ENCODE measurements around the gene HS2ST1. TPM values are rescaled to one million over a fixed set of nuclear protein-coding genes. Genes with fewer than 3 reads are reported as not detected.
"Not testable (repeated sequence)": the region's sequence is repeated elsewhere in the genome, so short reads cannot be mapped to it uniquely, and the experiment has no call there.

Gene HS2ST1
- total RNA-seq, 3 donors from 2014 or later (not counting 1 experiment from before 2014, with no cell fraction given): 12.5 to 18.4 (median 14.3) TPM

DNA sequence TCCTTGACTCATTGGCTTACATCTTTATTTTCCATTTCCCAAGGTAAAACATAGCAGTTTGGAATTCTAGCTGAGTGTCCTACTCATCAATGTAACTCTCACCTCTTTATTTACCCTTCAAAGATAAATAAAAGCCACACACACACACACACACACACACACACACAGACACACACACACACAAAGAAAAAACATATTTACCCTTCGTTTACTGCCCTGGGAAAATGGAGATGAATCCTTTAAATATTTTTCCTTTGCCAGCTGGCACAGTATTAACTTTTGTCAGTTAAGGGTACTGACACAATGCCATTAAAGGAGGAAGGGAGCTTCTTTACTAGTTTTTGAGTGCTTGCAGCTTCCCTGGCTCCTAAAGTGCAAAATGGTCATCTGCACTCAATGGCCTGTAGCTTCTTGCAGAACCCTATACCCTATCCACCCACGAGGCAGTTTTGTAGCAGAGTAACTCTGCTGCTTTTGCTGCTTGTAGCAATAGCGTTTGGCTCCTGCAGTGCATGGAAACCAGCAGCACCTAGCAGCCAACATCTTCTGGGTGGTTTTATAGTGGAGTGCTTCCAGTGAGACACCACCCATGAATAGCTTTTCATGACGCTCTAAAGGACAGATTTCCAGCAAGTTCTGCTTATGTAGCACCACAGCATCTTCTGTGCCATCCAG, 103.7 kb downstream of the HS2ST1 start:
- Histone ChIP-seq H3K36me3 (ENCODE audit: control insufficient read depth, insufficient read depth, low read length) (no peaks in the 10 kb centered on the region), H3K9me3 (ENCODE audit: control insufficient read depth, insufficient read depth, low read length) (peaks cover 3% of the 10 kb centered on the region), H3K27me3 (ENCODE audit: control insufficient read depth, insufficient read depth, low read length) (no peaks in the 10 kb centered on the region), H3K27ac (ENCODE audit: low read length) (no peak overlapping the region), H3K4me3 (ENCODE audit: low read length) (no peak overlapping the region), H3K4me1 (ENCODE audit: control insufficient read depth, insufficient read depth, low read length) (no peaks in the 10 kb centered on the region)
- Mint-ChIP-seq H3K36me3 (peaks cover 8% of the 10 kb centered on the region), H3K27me3 (ENCODE audit: low read depth in 2 of 2) (no peaks in the 10 kb centered on the region), H3K4me1 (peaks cover 0 to 15% of the 10 kb centered on the region in 2 donors), H3K9me3 (no peaks in the 10 kb centered on the region), H3K4me3 (no peak overlapping the region), H3K27ac (no peak overlapping the region)
- 92% methylated on average over 3 of the region's 4 CpGs for WGBS (ENCODE audit: insufficient coverage)
- TF ChIP-seq, protein P1, sequence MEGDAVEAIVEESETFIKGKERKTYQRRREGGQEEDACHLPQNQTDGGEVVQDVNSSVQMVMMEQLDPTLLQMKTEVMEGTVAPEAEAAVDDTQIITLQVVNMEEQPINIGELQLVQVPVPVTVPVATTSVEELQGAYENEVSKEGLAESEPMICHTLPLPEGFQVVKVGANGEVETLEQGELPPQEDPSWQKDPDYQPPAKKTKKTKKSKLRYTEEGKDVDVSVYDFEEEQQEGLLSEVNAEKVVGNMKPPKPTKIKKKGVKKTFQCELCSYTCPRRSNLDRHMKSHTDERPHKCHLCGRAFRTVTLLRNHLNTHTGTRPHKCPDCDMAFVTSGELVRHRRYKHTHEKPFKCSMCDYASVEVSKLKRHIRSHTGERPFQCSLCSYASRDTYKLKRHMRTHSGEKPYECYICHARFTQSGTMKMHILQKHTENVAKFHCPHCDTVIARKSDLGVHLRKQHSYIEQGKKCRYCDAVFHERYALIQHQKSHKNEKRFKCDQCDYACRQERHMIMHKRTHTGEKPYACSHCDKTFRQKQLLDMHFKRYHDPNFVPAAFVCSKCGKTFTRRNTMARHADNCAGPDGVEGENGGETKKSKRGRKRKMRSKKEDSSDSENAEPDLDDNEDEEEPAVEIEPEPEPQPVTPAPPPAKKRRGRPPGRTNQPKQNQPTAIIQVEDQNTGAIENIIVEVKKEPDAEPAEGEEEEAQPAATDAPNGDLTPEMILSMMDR (IDR thresholded peaks at IDR 0.05): no peak
- intact Hi-C loops (cut with micrococcal nuclease): no loop called here
- no peak for DNase-seq
- ATAC-seq: no peak

DNA sequence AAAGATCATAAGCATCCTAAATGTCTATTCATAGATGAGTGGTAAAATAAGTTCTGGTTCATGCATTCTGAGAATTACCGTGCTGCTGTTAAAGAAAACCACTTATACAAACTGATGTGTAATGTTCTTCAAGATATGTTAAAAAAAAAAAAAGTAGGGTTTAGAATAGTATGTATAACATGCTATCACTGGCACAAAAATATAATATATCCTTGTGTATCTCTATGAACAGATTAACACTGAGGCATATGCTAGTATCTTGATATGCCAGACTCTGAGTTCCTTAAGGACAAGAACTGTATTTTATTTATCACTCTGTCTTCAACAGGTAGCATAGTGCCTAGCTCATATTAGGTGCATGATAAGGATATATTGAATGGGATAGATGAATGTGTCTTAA, 108.9 kb downstream of the HS2ST1 start:
- Histone ChIP-seq H3K9me3 (ENCODE audit: control insufficient read depth, insufficient read depth, low read length) (no peaks in the 10 kb centered on the region), H3K36me3 (ENCODE audit: control insufficient read depth, insufficient read depth, low read length) (no peaks in the 10 kb centered on the region), H3K27me3 (ENCODE audit: control insufficient read depth, insufficient read depth, low read length) (no peaks in the 10 kb centered on the region), H3K27ac (ENCODE audit: low read length) (no peak overlapping the region), H3K4me3 (ENCODE audit: low read length) (no peak overlapping the region), H3K4me1 (ENCODE audit: control insufficient read depth, insufficient read depth, low read length) (no peaks in the 10 kb centered on the region)
- H3K9me3 Mint-ChIP-seq: no peaks in the 10 kb centered on the region
- no peak overlapping the region for H3K27ac Mint-ChIP-seq
- ATAC-seq: no peak
- H3K36me3 Mint-ChIP-seq: no peaks in the 10 kb centered on the region
- H3K4me1 Mint-ChIP-seq: peaks cover 0 to 11% of the 10 kb centered on the region in 2 donors
- H3K4me3 Mint-ChIP-seq: no peak overlapping the region
- no CpG with 5 or more reads among the region's 1 CpG for WGBS (ENCODE audit: insufficient coverage)
- intact Hi-C loops (cut with micrococcal nuclease): no loop called here
- no peaks in the 10 kb centered on the region for H3K27me3 Mint-ChIP-seq (ENCODE audit: low read depth in 2 of 2)
- no peak for DNase-seq
- TF ChIP-seq, protein P1 (IDR thresholded peaks at IDR 0.05): no peak

DNA sequence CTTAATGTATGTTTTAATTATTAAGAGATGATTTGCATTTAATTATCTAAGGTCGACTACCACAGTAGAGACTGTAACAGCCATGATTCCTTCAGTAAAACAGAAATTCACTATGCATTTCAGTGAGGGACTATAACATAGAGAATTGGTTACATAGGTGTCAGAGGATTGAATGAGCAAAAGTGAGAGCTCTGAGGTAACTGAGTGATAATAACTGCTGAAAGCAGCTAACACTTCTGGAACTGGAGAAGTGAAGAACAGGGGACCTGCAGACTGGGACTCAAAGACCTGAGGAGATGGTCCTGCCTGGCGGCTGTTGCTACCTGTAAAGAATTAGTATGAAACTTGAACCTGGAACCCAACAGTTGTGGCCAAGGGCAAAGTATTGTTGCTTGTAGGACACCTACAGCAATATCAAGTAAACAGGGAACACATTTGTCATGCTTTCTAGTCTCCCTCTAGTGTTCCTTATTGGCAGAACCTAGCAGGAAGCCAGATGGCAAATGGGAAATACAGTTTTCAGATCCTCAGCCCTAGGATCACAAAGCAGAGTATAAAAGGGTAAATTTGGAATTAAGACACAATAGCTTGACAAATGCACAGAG, 110.6 kb downstream of the HS2ST1 start:
- no peaks in the 10 kb centered on the region for H3K9me3 ChIP-seq (ENCODE audit: control insufficient read depth, insufficient read depth, low read length)
- H3K9me3 Mint-ChIP-seq: no peaks in the 10 kb centered on the region
- ATAC-seq: no peak

DNA sequence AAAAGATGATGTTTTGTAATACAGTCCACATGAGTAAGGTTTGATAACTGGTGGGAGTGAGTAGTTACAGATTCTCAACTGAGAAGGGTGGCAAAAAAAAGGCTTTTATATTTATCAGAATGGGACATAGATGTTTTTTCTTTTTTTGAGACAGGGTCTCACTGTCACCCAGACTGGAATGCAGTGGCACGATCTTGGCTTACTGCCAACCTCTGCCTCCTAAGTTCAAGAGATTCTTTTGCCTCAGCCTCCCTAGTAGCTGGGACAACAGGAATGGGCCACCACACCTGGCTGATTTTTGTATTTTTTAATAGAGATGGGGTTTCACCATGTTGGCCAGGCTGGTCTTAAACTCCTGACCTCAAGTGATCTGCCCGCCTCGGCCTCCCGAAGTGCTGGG, 113.1 kb downstream of the HS2ST1 start:
- H3K27ac Mint-ChIP-seq; intact Hi-C loops (cut with micrococcal nuclease); H3K27ac ChIP-seq (ENCODE audit: low read length); H3K4me3 Mint-ChIP-seq; H3K4me3 ChIP-seq (ENCODE audit: low read length); H3K4me1 ChIP-seq (ENCODE audit: control insufficient read depth, insufficient read depth, low read length); H3K9me3 Mint-ChIP-seq; DNase-seq; H3K36me3 ChIP-seq (ENCODE audit: control insufficient read depth, insufficient read depth, low read length); H3K36me3 Mint-ChIP-seq; H3K9me3 ChIP-seq (ENCODE audit: control insufficient read depth, insufficient read depth, low read length); H3K27me3 ChIP-seq (ENCODE audit: control insufficient read depth, insufficient read depth, low read length); ATAC-seq; H3K27me3 Mint-ChIP-seq (ENCODE audit: low read depth in 2 of 2): not testable (repeated sequence)
- peaks cover 0 to 11% of the 10 kb centered on the region in 2 donors for H3K4me1 Mint-ChIP-seq
- 100% methylated on average over 4 of the region's 4 CpGs for WGBS (ENCODE audit: insufficient coverage)

More for the DNA sequence above, 110.6 kb downstream of the HS2ST1 start:
- peak in 1 of 2 donors; percentile 31 for DNase-seq
- intact Hi-C loops (cut with micrococcal nuclease): no loop called here
- WGBS (ENCODE audit: insufficient coverage): 95% methylated on average over 1 of the region's 2 CpGs
- Mint-ChIP-seq H3K4me3 (no peak overlapping the region), H3K27me3 (ENCODE audit: low read depth in 2 of 2) (no peaks in the 10 kb centered on the region), H3K4me1 (peaks cover 0 to 11% of the 10 kb centered on the region in 2 donors), H3K36me3 (no peaks in the 10 kb centered on the region), H3K27ac (no peak overlapping the region)
- Histone ChIP-seq H3K4me3 (ENCODE audit: low read length) (no peak overlapping the region), H3K27ac (ENCODE audit: low read length) (no peak overlapping the region), H3K27me3 (ENCODE audit: control insufficient read depth, insufficient read depth, low read length) (no peaks in the 10 kb centered on the region), H3K36me3 (ENCODE audit: control insufficient read depth, insufficient read depth, low read length) (no peaks in the 10 kb centered on the region), H3K4me1 (ENCODE audit: control insufficient read depth, insufficient read depth, low read length) (no peaks in the 10 kb centered on the region)
- TF ChIP-seq, protein P1 (IDR thresholded peaks at IDR 0.05): no peak
